ENCODE data around the gene PAN2. TPM values are rescaled to one million over a fixed set of nuclear protein-coding genes. Genes with fewer than 3 reads are reported as not detected.
A peak's percentile ranks its signal among the peaks of the same experiment; 100 is the strongest.

The PAN2 gene
- total RNA-seq, 1 experiment from 2014 or later: 15.3 TPM

DNA sequence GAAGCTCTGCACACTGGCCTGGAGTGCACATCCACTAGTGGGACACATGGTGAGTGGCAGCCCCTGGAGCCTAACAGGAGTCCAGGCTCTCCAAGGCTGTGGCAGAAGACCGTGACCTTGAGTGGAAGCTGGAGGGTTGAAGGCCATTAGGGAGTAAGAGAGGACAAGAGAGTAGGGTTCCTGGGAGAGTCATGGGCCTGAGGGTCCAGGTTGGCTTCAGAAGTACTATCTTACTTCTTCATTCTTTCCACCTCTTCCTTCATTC is 5.3 kb upstream of the PAN2 start:
- POLR2A ChIA-PET (ENCODE audit: unreplicated experiment): interaction anchor here (0.9 kb wide), 1 partner anchor 21 kb away, joined by 3 read pairs; the partner anchor contains the start of gene STAT2
- Histone ChIP-seq H3K9me3 (ENCODE audit: low read length) (no peaks in the 10 kb centered on the region), H3K4me2 (ENCODE audit: low read length) (peak overlapping the region; percentile 62), H3K9ac (ENCODE audit: low read length) (peak overlapping the region; percentile 17), H3K36me3 (ENCODE audit: low read depth, low read length) (peaks cover 6% of the 10 kb centered on the region; the same call in 1 of the 2 replicates), H3K79me2 (ENCODE audit: low read length) (no peaks in the 10 kb centered on the region), H3K9me2 (replicated peaks; ENCODE audit: low read length) (no peaks in the 10 kb centered on the region), H3K4me3 (ENCODE audit: low read length) (peak overlapping the region; percentile 17; the same call in 1 of the 2 replicates), H3K27ac (ENCODE audit: low read length) (peak overlapping the region; percentile 81), H3K27me3 (ENCODE audit: low read length) (no peaks in the 10 kb centered on the region), H3F3A (ENCODE audit: low read length, unreplicated experiment) (no peaks in the 10 kb centered on the region), H4K20me1 (ENCODE audit: low read length) (no peaks in the 10 kb centered on the region), H3K4me1 (ENCODE audit: insufficient read depth, low read length) (peaks cover 28% of the 10 kb centered on the region), H2AFZ (ENCODE audit: low read length) (peak overlapping the region; percentile 32)
- TF ChIP-seq, protein P1, sequence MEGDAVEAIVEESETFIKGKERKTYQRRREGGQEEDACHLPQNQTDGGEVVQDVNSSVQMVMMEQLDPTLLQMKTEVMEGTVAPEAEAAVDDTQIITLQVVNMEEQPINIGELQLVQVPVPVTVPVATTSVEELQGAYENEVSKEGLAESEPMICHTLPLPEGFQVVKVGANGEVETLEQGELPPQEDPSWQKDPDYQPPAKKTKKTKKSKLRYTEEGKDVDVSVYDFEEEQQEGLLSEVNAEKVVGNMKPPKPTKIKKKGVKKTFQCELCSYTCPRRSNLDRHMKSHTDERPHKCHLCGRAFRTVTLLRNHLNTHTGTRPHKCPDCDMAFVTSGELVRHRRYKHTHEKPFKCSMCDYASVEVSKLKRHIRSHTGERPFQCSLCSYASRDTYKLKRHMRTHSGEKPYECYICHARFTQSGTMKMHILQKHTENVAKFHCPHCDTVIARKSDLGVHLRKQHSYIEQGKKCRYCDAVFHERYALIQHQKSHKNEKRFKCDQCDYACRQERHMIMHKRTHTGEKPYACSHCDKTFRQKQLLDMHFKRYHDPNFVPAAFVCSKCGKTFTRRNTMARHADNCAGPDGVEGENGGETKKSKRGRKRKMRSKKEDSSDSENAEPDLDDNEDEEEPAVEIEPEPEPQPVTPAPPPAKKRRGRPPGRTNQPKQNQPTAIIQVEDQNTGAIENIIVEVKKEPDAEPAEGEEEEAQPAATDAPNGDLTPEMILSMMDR (conservative IDR thresholded peaks at IDR 0.05; ENCODE audit: low read depth, low read length): no peak
- TF ChIP-seq EZH2phosphoT487 (IDR thresholded peaks at IDR 0.05; ENCODE audit: borderline replicate concordance, low read length) (no peak), EZH2 (IDR thresholded peaks at IDR 0.05; ENCODE audit: low read length, unreplicated experiment) (no peak)
- BruUV-seq (replicated peaks): no TSS peak
- DNase-seq (no peak), ATAC-seq (no peak)
- CTCF ChIA-PET: no interaction called here
- intact Hi-C loops (cut with micrococcal nuclease): no loop called here

GRCh38 chr12:56338308-56339157 is 4.7 kb upstream of the PAN2 start, which contains the start of gene IL23A:
IL23A (plus strand) TSS chr12:56338884; CDS start chr12:56339045, 161 bp downstream.
- Histone ChIP-seq H3K4me2 (ENCODE audit: low read length) (peak within 1 kb of the TSS; percentile 62), H3K9ac (ENCODE audit: low read length) (peak within 1 kb of the TSS; percentile 17), H4K20me1 (ENCODE audit: low read length) (no peaks in the 10 kb centered on the region), H3K9me2 (replicated peaks; ENCODE audit: low read length) (no peaks in the 10 kb centered on the region), H3K9me3 (ENCODE audit: low read length) (no peaks in the 10 kb centered on the region), H3K4me1 (ENCODE audit: insufficient read depth, low read length) (peaks cover 30% of the 10 kb centered on the region), H3K4me3 (ENCODE audit: low read length) (peak within 1 kb of the TSS; percentile 17; the same call in 1 of the 2 replicates), H3K27ac (ENCODE audit: low read length) (peak within 1 kb of the TSS; percentile 81), H3K79me2 (ENCODE audit: low read length) (no peaks in the 10 kb centered on the region), H2AFZ (ENCODE audit: low read length) (peak within 1 kb of the TSS; percentile 32), H3F3A (ENCODE audit: low read length, unreplicated experiment) (no peaks in the 10 kb centered on the region), H3K36me3 (ENCODE audit: low read depth, low read length) (peaks cover 6% of the 10 kb centered on the region; the same call in 1 of the 2 replicates), H3K27me3 (ENCODE audit: low read length) (no peaks in the 10 kb centered on the region)
- POLR2A ChIA-PET (ENCODE audit: unreplicated experiment): interaction anchor here (0.9 kb wide), 1 partner anchor 22 kb away, joined by 3 read pairs; the partner anchor contains the start of gene STAT2
- intact Hi-C loops (cut with micrococcal nuclease): no loop called here
- TF ChIP-seq EZH2 (IDR thresholded peaks at IDR 0.05; ENCODE audit: low read length, unreplicated experiment) (no peak), EZH2phosphoT487 (IDR thresholded peaks at IDR 0.05; ENCODE audit: borderline replicate concordance, low read length) (no peak)
- TF ChIP-seq, protein P1 (conservative IDR thresholded peaks at IDR 0.05; ENCODE audit: low read depth, low read length): no peak
- DNase-seq (peak; percentile 88), ATAC-seq (peak; percentile 27)
- no TSS peak for BruUV-seq (replicated peaks)
- CTCF ChIA-PET: interaction anchor here (0.5 kb wide), 1 partner anchor 118 kb away, joined by 3 read pairs; no protein-coding TSS in a partner anchor

All from PC-3 (cell line).